HepG2 (cell line): Measurements from ENCODE around the gene ZBTB20.

ENCODE experiments used
- DNMT1 ChIP-seq: sonication (generic); formaldehyde crosslinking; IDR thresholded peaks from 2 replicates; pipeline ENCODE4 v1.5.1; 2020; ENCODE audit warnings: mild to moderate bottlenecking, missing genetic modification reagents
- EZH2 ChIP-seq: conservative IDR thresholded peaks from 2 replicates; pipeline ENCODE4 v1.6.1; 2012; ENCODE audit warnings: mild to moderate bottlenecking, low read depth, low read length, moderate library complexity
- HNRNPLL ChIP-seq: fragments of 200-400 bp; formaldehyde crosslinking; IDR thresholded peaks from 2 replicates; pipeline ENCODE4 v1.6.1; 2017; ENCODE audit warnings: mild to moderate bottlenecking, low read depth, low read length; ENCODE audit not compliant: poor library complexity, severe bottlenecking
- MAZ ChIP-seq, 2 experiments: sonication (generic) in 1 of 2; formaldehyde crosslinking in 1 of 2; IDR thresholded peaks; 2 replicates each; pipeline versions ENCODE4 v1.5.0 to v1.6.1; 2012 to 2020; ENCODE audit warnings: low read depth in 2 of 2, mild to moderate bottlenecking in 2 of 2, borderline replicate concordance in 1 of 2, improper control_type of control experiment in 1 of 2, low read length in 1 of 2, missing genetic modification reagents in 1 of 2, moderate library complexity in 1 of 2
- RORA ChIP-seq: sonication (generic); formaldehyde crosslinking; IDR thresholded peaks from 2 replicates; pipeline ENCODE4 v1.5.0; 2020; ENCODE audit warnings: mild to moderate bottlenecking, missing genetic modification reagents, moderate library complexity
- TP53 ChIP-seq: sonication (generic); formaldehyde crosslinking; conservative IDR thresholded peaks from 2 replicates; pipeline ENCODE4 v1.4.0; 2020; ENCODE audit warnings: missing genetic modification reagents
- TF ChIP-seq, protein P1 (sequence below): sonication (generic); formaldehyde crosslinking; IDR thresholded peaks from 2 replicates; pipeline ENCODE4 v1.4.0; 2020; ENCODE audit warnings: missing genetic modification reagents
- TF ChIP-seq, protein P2 (sequence below): fragments of 450-650 bp; IDR thresholded peaks from 2 replicates; pipeline ENCODE4 v1.6.1; 2017
- TF ChIP-seq, protein P3 (sequence below): IDR thresholded peaks from 2 replicates; pipeline ENCODE4 v1.6.1; 2012; ENCODE audit warnings: inconsistent platforms

DNA sequence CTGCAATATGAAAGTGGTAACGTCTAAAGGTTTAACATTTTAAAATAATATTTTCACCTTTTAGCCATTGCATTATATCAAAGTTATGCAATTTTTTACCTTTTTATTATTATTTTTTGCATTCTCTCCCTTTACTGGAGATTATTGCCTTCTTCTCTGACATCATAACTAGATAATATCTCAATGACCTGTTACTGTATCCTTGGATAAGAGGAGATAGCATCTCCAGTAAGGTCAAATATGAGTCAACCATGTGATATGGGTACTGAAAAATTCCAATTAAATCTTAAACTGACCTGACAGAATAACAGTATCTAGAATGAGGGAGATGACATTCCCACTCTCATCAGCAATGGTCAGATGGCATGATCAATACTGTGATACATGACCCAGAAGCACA is 108.3 kb downstream of the ZBTB20 start:
- TF ChIP-seq MAZ (IDR thresholded peaks at IDR 0.05; ENCODE audit: borderline replicate concordance, low read depth, low read length) (no peak), MAZ (CRISPR knock-in tag; IDR thresholded peaks at IDR 0.05; ENCODE audit: low read depth) (no peak), EZH2 (no peak), HNRNPLL (no peak), RORA (CRISPR knock-in tag) (no peak), DNMT1 (no peak), TP53 (CRISPR knock-in tag) (no peak)
- TF ChIP-seq, protein P1, sequence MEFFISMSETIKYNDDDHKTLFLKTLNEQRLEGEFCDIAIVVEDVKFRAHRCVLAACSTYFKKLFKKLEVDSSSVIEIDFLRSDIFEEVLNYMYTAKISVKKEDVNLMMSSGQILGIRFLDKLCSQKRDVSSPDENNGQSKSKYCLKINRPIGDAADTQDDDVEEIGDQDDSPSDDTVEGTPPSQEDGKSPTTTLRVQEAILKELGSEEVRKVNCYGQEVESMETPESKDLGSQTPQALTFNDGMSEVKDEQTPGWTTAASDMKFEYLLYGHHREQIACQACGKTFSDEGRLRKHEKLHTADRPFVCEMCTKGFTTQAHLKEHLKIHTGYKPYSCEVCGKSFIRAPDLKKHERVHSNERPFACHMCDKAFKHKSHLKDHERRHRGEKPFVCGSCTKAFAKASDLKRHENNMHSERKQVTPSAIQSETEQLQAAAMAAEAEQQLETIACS (CRISPR knock-in tag): no peak
- TF ChIP-seq, protein P2, sequence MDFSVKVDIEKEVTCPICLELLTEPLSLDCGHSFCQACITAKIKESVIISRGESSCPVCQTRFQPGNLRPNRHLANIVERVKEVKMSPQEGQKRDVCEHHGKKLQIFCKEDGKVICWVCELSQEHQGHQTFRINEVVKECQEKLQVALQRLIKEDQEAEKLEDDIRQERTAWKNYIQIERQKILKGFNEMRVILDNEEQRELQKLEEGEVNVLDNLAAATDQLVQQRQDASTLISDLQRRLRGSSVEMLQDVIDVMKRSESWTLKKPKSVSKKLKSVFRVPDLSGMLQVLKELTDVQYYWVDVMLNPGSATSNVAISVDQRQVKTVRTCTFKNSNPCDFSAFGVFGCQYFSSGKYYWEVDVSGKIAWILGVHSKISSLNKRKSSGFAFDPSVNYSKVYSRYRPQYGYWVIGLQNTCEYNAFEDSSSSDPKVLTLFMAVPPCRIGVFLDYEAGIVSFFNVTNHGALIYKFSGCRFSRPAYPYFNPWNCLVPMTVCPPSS: no peak
- TF ChIP-seq, protein P3, sequence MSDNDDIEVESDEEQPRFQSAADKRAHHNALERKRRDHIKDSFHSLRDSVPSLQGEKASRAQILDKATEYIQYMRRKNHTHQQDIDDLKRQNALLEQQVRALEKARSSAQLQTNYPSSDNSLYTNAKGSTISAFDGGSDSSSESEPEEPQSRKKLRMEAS: no peak
